Naive B cell (primary cell): ENCODE measurements around the gene SMS. TPM values are rescaled to one million over a fixed set of nuclear protein-coding genes. Genes with fewer than 3 reads are reported as not detected.

ENCODE experiments used
- ATAC-seq, 2 donors: fragments of 150-1000 bp; cut with Tn5 transposase; 2 replicates each; pipeline ENCODE4 v1.10.0; 2021; ENCODE audit warnings: low read depth in 2 of 2, mild to moderate bottlenecking in 2 of 2, moderate library complexity in 2 of 2
- DNase-seq: peaks from one replicate; pipeline ENCODE4 v3.0.0; 2022
- H3K27ac Mint-ChIP-seq, 6 donors: one replicate each; pipeline ENCODE4 v1.8.0; 2020 to 2022; ENCODE audit warnings: mild to moderate bottlenecking in 6 of 6, mixed read lengths in 6 of 6, moderate library complexity in 5 of 6, inconsistent platforms in 2 of 6
- H3K27me3 Mint-ChIP-seq, 3 donors: one replicate each; pipeline ENCODE4 v1.8.0; 2021 to 2022; ENCODE audit warnings: mixed read lengths in 3 of 3, mild to moderate bottlenecking in 1 of 3
- H3K36me3 Mint-ChIP-seq, 2 donors: one replicate each; pipeline ENCODE4 v1.8.0; 2020 to 2022; ENCODE audit warnings: mixed read lengths in 2 of 2, inconsistent platforms in 1 of 2, mild to moderate bottlenecking in 1 of 2
- H3K4me1 Mint-ChIP-seq, 3 donors: one replicate each; pipeline ENCODE4 v1.8.0; 2020 to 2022; ENCODE audit warnings: mixed read lengths in 3 of 3, inconsistent platforms in 1 of 3, mild to moderate bottlenecking in 1 of 3, moderate library complexity in 1 of 3
- H3K4me3 Mint-ChIP-seq, 8 donors: one replicate each; pipeline ENCODE4 v1.8.0; 2020 to 2022; ENCODE audit warnings: mild to moderate bottlenecking in 8 of 8, mixed read lengths in 8 of 8, moderate library complexity in 8 of 8, inconsistent platforms in 2 of 8
- H3K9me3 Mint-ChIP-seq, 7 donors: one replicate each; pipeline ENCODE4 v1.8.0; 2020 to 2022; ENCODE audit warnings: mixed read lengths in 7 of 7, mild to moderate bottlenecking in 5 of 7, inconsistent platforms in 2 of 7, moderate library complexity in 1 of 7
- polyA plus RNA-seq, 6 donors: library from polyadenylated mRNA; unstranded; fragments of 300-500 nt; fragmentation: Illumina TruSeq; gene quantifications; one replicate each; pipeline ENCODE4 v1.2.3, GENCODE V29; 2021; ENCODE audit warnings: low read depth in 6 of 6

SMS gene
- polyA plus RNA-seq, 6 donors from 2014 or later, result 42.9 to 84.6 (median 49.6) TPM

- DNase-seq, result no peak
- H3K27me3 Mint-ChIP-seq, result no peaks in the 10 kb centered on the region
- no peak for ATAC-seq
- peak overlapping the region in 7 of 8 donors; percentile 42 to 82 (median 72) for H3K4me3 Mint-ChIP-seq
- peak overlapping the region in 5 of 6 donors; percentile 88 to 93 (median 92) for H3K27ac Mint-ChIP-seq
- no peaks in the 10 kb centered on the region for H3K9me3 Mint-ChIP-seq
- no peaks in the 10 kb centered on the region for H3K36me3 Mint-ChIP-seq
- peaks cover 15 to 27% (median 22%) of the 10 kb centered on the region in 3 donors for H3K4me1 Mint-ChIP-seq
Observed at GRCh38 chrX:21973321-21974010, 33.0 kb downstream of the SMS start.

- Mint-ChIP-seq H3K9me3 (no peaks in the 10 kb centered on the region), H3K4me3 (peak overlapping the region; percentile 42 to 82 (median 76)), H3K27me3 (no peaks in the 10 kb centered on the region), H3K36me3 (no peaks in the 10 kb centered on the region), H3K27ac (peak overlapping the region; percentile 20 to 93 (median 89)), H3K4me1 (peaks cover 15 to 27% (median 22%) of the 10 kb centered on the region in 3 donors)
- peak; percentile 64 to 65 for ATAC-seq
- DNase-seq, result peak; percentile 12
Observed at GRCh38 chrX:21974011-21974385, 33.5 kb downstream of the SMS start.

- Mint-ChIP-seq H3K27ac (no peak overlapping the region), H3K4me3 (no peak overlapping the region)
Observed at GRCh38 chrX:21975242-21975641, 34.7 kb downstream of the SMS start.

GRCh38 chrX:21975812-21976211 is 35.3 kb downstream of the SMS start:
- no peaks in the 10 kb centered on the region for H3K9me3 Mint-ChIP-seq
- H3K4me1 Mint-ChIP-seq, result peaks cover 12 to 24% (median 22%) of the 10 kb centered on the region in 3 donors
- H3K36me3 Mint-ChIP-seq, result no peaks in the 10 kb centered on the region
- no peak overlapping the region for H3K27ac Mint-ChIP-seq
- DNase-seq, result no peak
- no peak for ATAC-seq
- H3K27me3 Mint-ChIP-seq, result no peaks in the 10 kb centered on the region
- H3K4me3 Mint-ChIP-seq, result peak overlapping the region in 1 of 8 donors; percentile 37

More at GRCh38 chrX:21975242-21975641, 34.7 kb downstream of the SMS start:
- Mint-ChIP-seq H3K36me3 (no peaks in the 10 kb centered on the region), H3K27me3 (no peaks in the 10 kb centered on the region), H3K9me3 (no peaks in the 10 kb centered on the region), H3K4me1 (peaks cover 14 to 24% (median 22%) of the 10 kb centered on the region in 3 donors)
- ATAC-seq, result no peak
- DNase-seq, result no peak

GRCh38 chrX:21978346-21978745 is 37.8 kb downstream of the SMS start:
- Mint-ChIP-seq H3K9me3 (no peaks in the 10 kb centered on the region), H3K27ac (no peak overlapping the region), H3K4me1 (peaks cover 7 to 11% (median 10%) of the 10 kb centered on the region in 3 donors), H3K4me3 (no peak overlapping the region), H3K36me3 (no peaks in the 10 kb centered on the region), H3K27me3 (no peaks in the 10 kb centered on the region)
- DNase-seq (no peak), ATAC-seq (no peak)

- Mint-ChIP-seq H3K4me3 (no peak overlapping the region), H3K4me1 (peaks cover 0 to 4% (median 4%) of the 10 kb centered on the region in 3 donors), H3K27ac (peak overlapping the region in 1 of 6 donors; percentile 77), H3K36me3 (no peaks in the 10 kb centered on the region), H3K27me3 (no peaks in the 10 kb centered on the region), H3K9me3 (no peaks in the 10 kb centered on the region)
- no peak for ATAC-seq
- no peak for DNase-seq
Observed at GRCh38 chrX:21982311-21982710, 41.8 kb downstream of the SMS start.

- Mint-ChIP-seq H3K27me3 (no peaks in the 10 kb centered on the region), H3K4me1 (peaks cover 2 to 13% (median 4%) of the 10 kb centered on the region in 3 donors), H3K4me3 (no peak overlapping the region), H3K27ac (peak overlapping the region in 2 of 6 donors; percentile 34 to 70), H3K36me3 (no peaks in the 10 kb centered on the region), H3K9me3 (no peaks in the 10 kb centered on the region)
- ATAC-seq (peak; percentile 80 to 87), DNase-seq (peak; percentile 65)
Observed at GRCh38 chrX:21985332-21985777, 44.8 kb downstream of the SMS start.

GRCh38 chrX:21986596-21986995 is 46.1 kb downstream of the SMS start:
- Mint-ChIP-seq H3K27ac (no peak overlapping the region), H3K36me3 (no peaks in the 10 kb centered on the region), H3K4me3 (no peak overlapping the region), H3K9me3 (no peaks in the 10 kb centered on the region), H3K4me1 (peaks cover 4 to 23% (median 6%) of the 10 kb centered on the region in 3 donors), H3K27me3 (no peaks in the 10 kb centered on the region)
- ATAC-seq (no peak), DNase-seq (no peak)

GRCh38 chrX:21989384-21989783 is 48.9 kb downstream of the SMS start:
- Mint-ChIP-seq H3K4me3 (peak overlapping the region in 1 of 8 donors; percentile 35), H3K27ac (peak overlapping the region in 4 of 6 donors; percentile 54 to 65 (median 60)), H3K4me1 (peaks cover 16 to 37% (median 18%) of the 10 kb centered on the region in 3 donors), H3K36me3 (no peaks in the 10 kb centered on the region), H3K9me3 (no peaks in the 10 kb centered on the region), H3K27me3 (peaks cover 0 to 7% (median 0%) of the 10 kb centered on the region in 3 donors)
- ATAC-seq (peak; percentile 35 to 38), DNase-seq (peak; percentile 23)

GRCh38 chrX:21990832-21991231 is 50.3 kb downstream of the SMS start:
- no peak for DNase-seq
- H3K36me3 Mint-ChIP-seq, result no peaks in the 10 kb centered on the region
- peaks cover 0 to 7% (median 0%) of the 10 kb centered on the region in 3 donors for H3K27me3 Mint-ChIP-seq
- H3K4me3 Mint-ChIP-seq, result no peak overlapping the region
- peaks cover 13 to 36% (median 18%) of the 10 kb centered on the region in 3 donors for H3K4me1 Mint-ChIP-seq
- no peak for ATAC-seq
- peak overlapping the region in 1 of 6 donors; percentile 63 for H3K27ac Mint-ChIP-seq
- no peaks in the 10 kb centered on the region for H3K9me3 Mint-ChIP-seq

GRCh38 chrX:21991504-21991903 is 51.0 kb downstream of the SMS start:
- H3K27me3 Mint-ChIP-seq, result peaks cover 0 to 7% (median 0%) of the 10 kb centered on the region in 3 donors
- H3K4me3 Mint-ChIP-seq, result peak overlapping the region in 1 of 8 donors; percentile 2
- no peak for DNase-seq
- H3K36me3 Mint-ChIP-seq, result no peaks in the 10 kb centered on the region
- no peaks in the 10 kb centered on the region for H3K9me3 Mint-ChIP-seq
- no peak for ATAC-seq
- H3K4me1 Mint-ChIP-seq, result peaks cover 13 to 36% (median 18%) of the 10 kb centered on the region in 3 donors
- H3K27ac Mint-ChIP-seq, result peak overlapping the region in 2 of 6 donors; percentile 15 to 20

- H3K36me3 Mint-ChIP-seq, result no peaks in the 10 kb centered on the region
- DNase-seq, result peak; percentile 65
- peak overlapping the region; percentile 85 to 96 (median 92) for H3K27ac Mint-ChIP-seq
- peak overlapping the region in 5 of 8 donors; percentile 12 to 40 (median 23) for H3K4me3 Mint-ChIP-seq
- peaks cover 13 to 36% (median 18%) of the 10 kb centered on the region in 3 donors for H3K4me1 Mint-ChIP-seq
- H3K9me3 Mint-ChIP-seq, result no peaks in the 10 kb centered on the region
- peak; percentile 89 to 91 for ATAC-seq
- peaks cover 0 to 7% (median 0%) of the 10 kb centered on the region in 3 donors for H3K27me3 Mint-ChIP-seq
Observed at GRCh38 chrX:21993265-21993664, 52.8 kb downstream of the SMS start.

- Mint-ChIP-seq H3K36me3 (no peaks in the 10 kb centered on the region), H3K9me3 (peaks cover 0 to 2% (median 0%) of the 10 kb centered on the region in 7 donors), H3K4me3 (no peak overlapping the region), H3K27ac (no peak overlapping the region), H3K27me3 (peaks cover 0 to 7% (median 0%) of the 10 kb centered on the region in 3 donors), H3K4me1 (peaks cover 12 to 15% (median 13%) of the 10 kb centered on the region in 3 donors)
- DNase-seq (no peak), ATAC-seq (no peak)
Observed at GRCh38 chrX:21996872-21997455, 56.5 kb downstream of the SMS start.
